ENCODE measurements around the gene ZNF574.

- TF ChIP-seq POLR2A (IDR thresholded peaks at IDR 0.05): no peak
- TF ChIP-seq CTCF (IDR thresholded peaks at IDR 0.05): no peak
- TF ChIP-seq POLR2AphosphoS5 (IDR thresholded peaks at IDR 0.05; ENCODE audit: insufficient read depth in 1 of 2, low read depth in 1 of 2): no peak
These were observed 8.6 kb upstream of the ZNF574 start for GRCh38 chr19:42067315-42067888.
